CD4-positive, alpha-beta T cell (primary cell): ENCODE data around the gene RNF144A. TPM values are rescaled to one million over a fixed set of nuclear protein-coding genes. Genes with fewer than 3 reads are reported as not detected.

Source experiments
- ATAC-seq: fragments of 200-7000 bp; cut with Tn5 transposase; one replicate; pipeline ENCODE4 v1.10.0; 2022; ENCODE audit warnings: mild to moderate bottlenecking; ENCODE audit not compliant: poor library complexity
- CTCF ChIA-PET: fragments of 350-600 bp; sonication (Branson Sonifier 250); formaldehyde crosslinking; loops from one replicate; lab custom pipeline; 2021; ENCODE audit warnings: antibody characterized with exemption, inconsistent platforms; lab: Charles Lee
- POLR2A ChIA-PET: fragments of 350-600 bp; sonication (Branson Sonifier 250); formaldehyde crosslinking; loops from one replicate; lab custom pipeline; 2021; ENCODE audit warnings: antibody characterized with exemption, inconsistent platforms; lab: Charles Lee
- DNase-seq, 14 experiments: peaks; one replicate each; pipeline ENCODE4 v3.0.0-alpha.2; 2013 to 2020; ENCODE audit warnings: mixed read lengths in 2 of 14
- H3K27ac ChIP-seq, 2 donors: one replicate each; pipeline versions ENCODE4 v1.5.1 to v1.7.0; 2013; ENCODE audit warnings: low read length in 2 of 2, low read depth in 1 of 2, mild to moderate bottlenecking in 1 of 2
- H3K27me3 ChIP-seq, 2 experiments: 1 replicate in 1 of 2; 2 replicates in 1 of 2; pipeline versions ENCODE4 v1.6.1 to v1.7.0; 2013; ENCODE audit warnings: low read length in 2 of 2, control low read depth in 1 of 2, mild to moderate bottlenecking in 1 of 2, moderate library complexity in 1 of 2; ENCODE audit not compliant: insufficient read depth in 2 of 2, control insufficient read depth in 1 of 2
- H3K36me3 ChIP-seq: one replicate; pipeline ENCODE4 v1.6.1; 2013; ENCODE audit warnings: low read length, control low read depth; ENCODE audit not compliant: insufficient read depth
- H3K4me1 ChIP-seq: one replicate; pipeline ENCODE4 v1.6.1; 2013; ENCODE audit warnings: low read length, control low read depth; ENCODE audit not compliant: insufficient read depth
- H3K4me3 ChIP-seq: one replicate; pipeline ENCODE4 v1.5.1; 2013; ENCODE audit warnings: mild to moderate bottlenecking, low read length, moderate library complexity
- H3K9me3 ChIP-seq, 2 experiments: 1 replicate in 1 of 2; 2 replicates in 1 of 2; pipeline versions ENCODE4 v1.6.1 to v1.7.0; 2013; ENCODE audit warnings: low read length in 2 of 2, mild to moderate bottlenecking in 2 of 2, control low read depth in 1 of 2, moderate library complexity in 1 of 2; ENCODE audit not compliant: control insufficient read depth in 1 of 2, insufficient read depth in 1 of 2
- H3K27ac Mint-ChIP-seq: one replicate; pipeline ENCODE4 v1.8.0; 2020; ENCODE audit warnings: mixed read lengths
- H3K27me3 Mint-ChIP-seq: one replicate; pipeline ENCODE4 v1.8.0; 2021; ENCODE audit warnings: mixed read lengths
- H3K36me3 Mint-ChIP-seq: one replicate; pipeline ENCODE4 v1.8.0; 2021; ENCODE audit warnings: low read depth, mixed read lengths
- H3K4me1 Mint-ChIP-seq: one replicate; pipeline ENCODE4 v1.8.0; 2021; ENCODE audit warnings: low read depth, mixed read lengths
- H3K4me3 Mint-ChIP-seq: one replicate; pipeline ENCODE4 v1.8.0; 2020; ENCODE audit warnings: mild to moderate bottlenecking, mixed read lengths
- H3K9me3 Mint-ChIP-seq: one replicate; pipeline ENCODE4 v1.8.0; 2020; ENCODE audit warnings: mixed read lengths
- intact Hi-C, 2 experiments: fragments of 100-400 bp; cut with DNase I in 1 of 2; cut with micrococcal nuclease in 1 of 2; formaldehyde crosslinking; loops; one replicate each; pipeline versions ENCODE4 v1.15.1 to v1.9.0; 2023 to 2025; cut with DNase I, micrococcal nuclease
- total RNA-seq, 174 experiments: library from RNA in 2 of 174; stranded (reverse) in 2 of 174; gene quantifications; one replicate each; pipeline ENCODE4 v1.2.3 and lab custom pipeline; 2021 to 2026
- TF ChIP-seq, protein P1 (sequence below): fragments of 200-600 bp; IDR thresholded peaks from one replicate; pipeline ENCODE4 v1.8.0; 2022; ENCODE audit warnings: antibody characterized with exemption, mild to moderate bottlenecking

Gene RNF144A
- total RNA-seq, 2 experiments from 2014 or later = 39.0 to 40.1 TPM

DNA sequence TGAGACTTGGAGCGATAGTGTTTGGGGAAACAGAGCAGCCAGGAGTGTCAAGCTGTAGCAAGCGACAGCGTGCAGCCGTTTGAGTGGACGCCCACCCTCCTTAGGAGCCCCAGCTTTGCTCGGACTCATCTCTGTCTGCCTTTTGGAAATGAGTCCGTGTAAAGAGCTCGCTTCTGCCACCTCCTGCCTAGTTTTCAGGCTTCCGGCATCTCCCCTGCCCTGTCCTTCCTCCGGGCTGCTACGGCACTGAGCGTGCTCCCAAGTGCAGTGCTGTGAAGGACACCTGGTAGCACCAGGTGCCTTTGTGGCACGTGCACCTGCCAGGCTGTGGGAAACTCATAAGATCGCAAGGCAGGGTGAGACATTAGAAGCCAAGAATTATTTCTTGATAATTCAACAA is 117.1 kb downstream of the RNF144A start:
- peaks cover 97% of the 10 kb centered on the region for H3K36me3 Mint-ChIP-seq
- no peak overlapping the region for H3K4me3 Mint-ChIP-seq
- ATAC-seq (no peak), DNase-seq (no peak)
- Histone ChIP-seq H3K36me3 (peaks cover 63% of the 10 kb centered on the region), H3K27me3 (no peaks in the 10 kb centered on the region), H3K4me3 (no peak overlapping the region), H3K9me3 (no peaks in the 10 kb centered on the region), H3K4me1 (peaks cover 23% of the 10 kb centered on the region), H3K27ac (no peak overlapping the region)
- TF ChIP-seq, protein P1, sequence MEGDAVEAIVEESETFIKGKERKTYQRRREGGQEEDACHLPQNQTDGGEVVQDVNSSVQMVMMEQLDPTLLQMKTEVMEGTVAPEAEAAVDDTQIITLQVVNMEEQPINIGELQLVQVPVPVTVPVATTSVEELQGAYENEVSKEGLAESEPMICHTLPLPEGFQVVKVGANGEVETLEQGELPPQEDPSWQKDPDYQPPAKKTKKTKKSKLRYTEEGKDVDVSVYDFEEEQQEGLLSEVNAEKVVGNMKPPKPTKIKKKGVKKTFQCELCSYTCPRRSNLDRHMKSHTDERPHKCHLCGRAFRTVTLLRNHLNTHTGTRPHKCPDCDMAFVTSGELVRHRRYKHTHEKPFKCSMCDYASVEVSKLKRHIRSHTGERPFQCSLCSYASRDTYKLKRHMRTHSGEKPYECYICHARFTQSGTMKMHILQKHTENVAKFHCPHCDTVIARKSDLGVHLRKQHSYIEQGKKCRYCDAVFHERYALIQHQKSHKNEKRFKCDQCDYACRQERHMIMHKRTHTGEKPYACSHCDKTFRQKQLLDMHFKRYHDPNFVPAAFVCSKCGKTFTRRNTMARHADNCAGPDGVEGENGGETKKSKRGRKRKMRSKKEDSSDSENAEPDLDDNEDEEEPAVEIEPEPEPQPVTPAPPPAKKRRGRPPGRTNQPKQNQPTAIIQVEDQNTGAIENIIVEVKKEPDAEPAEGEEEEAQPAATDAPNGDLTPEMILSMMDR = no peak
- H3K4me1 Mint-ChIP-seq = peaks cover 27% of the 10 kb centered on the region
- H3K27ac Mint-ChIP-seq = peak overlapping the region; percentile 51
- POLR2A ChIA-PET = no interaction called here
- intact Hi-C loops = loop anchor here in 1 of 2 experiments (5.0 kb wide), 1 partner anchor 122 kb away; no protein-coding TSS in a partner anchor
- H3K9me3 Mint-ChIP-seq = no peaks in the 10 kb centered on the region
- CTCF ChIA-PET = no interaction called here
- no peaks in the 10 kb centered on the region for H3K27me3 Mint-ChIP-seq

DNA sequence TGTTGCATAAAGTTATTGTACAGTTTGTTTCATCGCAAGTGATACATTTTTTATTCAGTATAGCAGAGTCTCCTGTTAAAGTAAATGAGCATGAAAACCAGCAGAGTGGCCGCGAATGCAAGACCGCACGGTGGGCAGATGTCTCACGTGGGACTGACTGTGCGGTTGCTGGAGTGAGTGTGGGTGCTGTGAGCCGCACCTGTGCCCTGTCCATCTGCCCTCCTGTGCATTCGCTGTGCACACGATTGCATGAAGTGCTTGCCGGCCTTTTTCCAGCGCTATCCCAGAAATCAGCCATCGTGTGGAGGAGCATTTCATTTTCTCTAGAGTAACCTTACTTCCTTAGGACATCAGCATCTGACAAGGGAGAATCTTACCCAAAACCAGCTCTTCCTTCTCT is 118.7 kb downstream of the RNF144A start:
- Mint-ChIP-seq H3K27ac (peak overlapping the region; percentile 51), H3K9me3 (no peaks in the 10 kb centered on the region), H3K4me1 (peaks cover 27% of the 10 kb centered on the region), H3K27me3 (no peaks in the 10 kb centered on the region), H3K36me3 (peaks cover 97% of the 10 kb centered on the region), H3K4me3 (no peak overlapping the region)
- Histone ChIP-seq H3K27me3 (no peaks in the 10 kb centered on the region), H3K9me3 (no peaks in the 10 kb centered on the region), H3K36me3 (peaks cover 64% of the 10 kb centered on the region), H3K4me1 (peaks cover 22% of the 10 kb centered on the region), H3K4me3 (no peak overlapping the region), H3K27ac (no peak overlapping the region)
- DNase-seq = no peak
- ATAC-seq = no peak
- ChIA-PET POLR2A (no interaction called here), CTCF (no interaction called here)
- TF ChIP-seq, protein P1 = no peak
- intact Hi-C loops = loop anchor here in 1 of 2 experiments (1.0 kb wide), 1 partner anchor 32 kb away; no protein-coding TSS in a partner anchor

DNA sequence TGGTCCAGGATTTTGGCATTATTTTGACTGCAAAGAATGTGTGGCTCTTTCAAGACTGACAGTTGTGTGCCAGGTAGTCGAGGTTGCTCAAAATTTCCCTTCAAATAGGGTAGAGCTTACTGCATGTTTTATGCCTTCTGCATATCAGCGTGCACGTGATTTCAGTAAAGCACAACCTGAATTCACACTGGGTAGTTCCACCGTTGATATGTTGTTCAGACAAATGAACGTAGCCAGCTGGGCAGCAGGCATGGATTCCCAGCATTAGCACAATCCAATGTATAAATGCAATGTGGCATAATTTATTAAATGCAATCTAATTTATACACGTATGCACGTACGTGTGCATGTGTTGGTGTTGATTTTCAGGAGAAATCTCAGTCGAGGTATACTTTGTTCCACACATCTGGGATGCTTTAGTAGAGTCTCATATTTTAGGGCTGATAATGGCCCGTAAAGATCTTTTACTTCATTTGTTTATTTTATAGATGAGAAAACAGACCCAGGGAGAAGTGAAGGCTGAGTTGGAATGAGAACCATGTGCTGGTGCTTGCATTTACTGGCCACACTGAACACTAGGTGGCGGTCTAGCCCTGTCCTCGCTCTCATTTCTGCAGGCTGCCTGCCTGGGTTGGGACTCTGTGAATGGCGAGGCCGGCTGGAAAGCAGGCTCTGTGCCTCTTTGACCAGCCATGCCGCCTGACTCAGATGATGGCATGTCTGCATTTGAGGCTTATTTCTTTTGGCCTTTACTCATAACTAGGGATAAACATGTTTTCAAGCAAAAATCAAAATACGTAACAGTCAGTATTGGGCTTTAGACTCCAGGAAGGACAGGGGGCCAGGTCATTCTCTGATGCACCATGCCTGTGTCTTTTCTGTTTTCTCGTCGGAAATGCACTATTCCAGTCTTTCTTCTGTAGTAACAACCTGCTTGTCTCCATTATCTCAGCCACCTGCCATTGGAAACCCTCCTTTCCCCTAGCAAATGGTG is 120.4 kb downstream of the RNF144A start:
- H3K36me3 ChIP-seq = peaks cover 50% of the 10 kb centered on the region
- CTCF ChIA-PET = no interaction called here
- Mint-ChIP-seq H3K9me3 (no peaks in the 10 kb centered on the region), H3K27me3 (no peaks in the 10 kb centered on the region), H3K4me1 (peaks cover 12% of the 10 kb centered on the region), H3K4me3 (no peak overlapping the region), H3K36me3 (peaks cover 97% of the 10 kb centered on the region), H3K27ac (peak overlapping the region; percentile 52)
- H3K27me3 ChIP-seq = no peaks in the 10 kb centered on the region
- H3K9me3 ChIP-seq = no peaks in the 10 kb centered on the region
- peak; percentile 26 to 74 (median 52) for DNase-seq
- intact Hi-C loops = loop anchor here in 1 of 2 experiments (1.0 to 2.0 kb wide), 2 partner anchors 47 to 1647 kb away; no protein-coding TSS in a partner anchor
- no peak overlapping the region for H3K27ac ChIP-seq
- TF ChIP-seq, protein P1 = peak; percentile 75
- POLR2A ChIA-PET = no interaction called here
- H3K4me3 ChIP-seq = no peak overlapping the region
- peaks cover 5% of the 10 kb centered on the region for H3K4me1 ChIP-seq
- ATAC-seq = peak; percentile 94
